Measurements from ENCODE around the gene EREG. TPM values are rescaled to one million over a fixed set of nuclear protein-coding genes. Genes with fewer than 3 reads are reported as not detected.

Gene EREG
- total and polyA plus RNA-seq, 10 of the 15 experiments (the other 5 are each of a cell fraction or from before 2014, with no cell fraction given) = not detected

DNA sequence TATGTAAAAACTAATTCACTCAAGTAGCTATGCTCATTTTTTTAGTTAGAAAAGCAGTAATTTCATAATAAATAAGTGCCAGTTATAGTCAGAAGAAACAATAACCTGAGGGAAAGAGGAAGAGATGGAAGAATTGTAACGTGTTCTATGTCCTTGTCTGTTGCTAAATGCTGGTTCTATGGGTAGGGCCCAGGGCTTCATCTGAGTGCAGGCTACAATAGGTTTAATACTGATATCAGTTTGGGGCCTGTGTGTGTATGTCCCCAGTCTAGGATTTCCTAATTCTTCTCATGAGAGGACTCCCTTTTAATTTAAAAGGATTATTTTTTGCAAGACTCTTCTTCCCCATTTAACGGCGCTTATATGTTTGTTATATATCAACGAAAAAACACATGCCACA is 3.3 kb upstream of the EREG start:
- POLR2A ChIA-PET = no interaction called here
- in situ Hi-C loops (cut with MboI) (no loop called here), intact Hi-C loops (cut with micrococcal nuclease; ENCODE audit: unreplicated experiment) (no loop called here)
- no peak overlapping the region for H2AFZ ChIP-seq (ENCODE audit: control insufficient read depth, low read depth, low read length)
- FAIRE-seq = no peak
- no peaks in the 10 kb centered on the region; the same call in 1 of the 2 replicates for H3K4me1 ChIP-seq (ENCODE audit: control insufficient read depth, insufficient read depth, low read length)
- no peaks in the 10 kb centered on the region for H4K20me1 ChIP-seq (ENCODE audit: control insufficient read depth, insufficient read depth)
- peaks cover 2 to 10% of the 10 kb centered on the region in 2 experiments; a peak in 3 of 4 replicates for H3K27me3 ChIP-seq (replicated peaks in 1 of 2; ENCODE audit: control insufficient read depth in 2 of 2, insufficient read depth in 2 of 2, low read length in 1 of 2)
- H3K79me2 ChIP-seq (ENCODE audit: control insufficient read depth, insufficient read depth, low read length) = no peaks in the 10 kb centered on the region
- BruUV-seq (replicated peaks) = no TSS peak
- RAD21 ChIA-PET (ENCODE audit: unreplicated experiment) = no interaction called here
- H3K4me2 ChIP-seq (ENCODE audit: control insufficient read depth, insufficient read depth) = no peak overlapping the region
- no peak for DNase-seq (ENCODE audit: low read depth, low spot score)
- H3K4me3 ChIP-seq = no peak overlapping the region
- WGBS (ENCODE audit: insufficient coverage, insufficient replicate concordance, low lambda C conversion rate, missing lambda C conversion rate) = 61% methylated on average over 4 of the region's 4 CpGs
- H3K9ac ChIP-seq (ENCODE audit: control insufficient read depth, insufficient read depth, low read length) = no peak overlapping the region
- ATAC-seq = no peak
- H3K9me3 ChIP-seq (replicated peaks; ENCODE audit: control insufficient read depth, insufficient read depth, low read length) = no peaks in the 10 kb centered on the region
- H3K27ac ChIP-seq (ENCODE audit: control insufficient read depth, insufficient read depth) = no peak overlapping the region
- no peaks in the 10 kb centered on the region for H3K36me3 ChIP-seq (ENCODE audit: control insufficient read depth in 2 of 2, insufficient read depth in 2 of 2, low read length in 1 of 2)
- CTCF ChIA-PET = interaction anchor here (0.7 kb wide), 1 partner anchor 167 kb away, joined by 3 read pairs; no protein-coding TSS in a partner anchor
- SMC1A ChIA-PET (ENCODE audit: uncharacterized antibody, unreplicated experiment) = no interaction called here
- no peak for TF ChIP-seq BMI1 (IDR thresholded peaks at IDR 0.05; ENCODE audit: borderline replicate concordance)
- TF ChIP-seq, protein P1, sequence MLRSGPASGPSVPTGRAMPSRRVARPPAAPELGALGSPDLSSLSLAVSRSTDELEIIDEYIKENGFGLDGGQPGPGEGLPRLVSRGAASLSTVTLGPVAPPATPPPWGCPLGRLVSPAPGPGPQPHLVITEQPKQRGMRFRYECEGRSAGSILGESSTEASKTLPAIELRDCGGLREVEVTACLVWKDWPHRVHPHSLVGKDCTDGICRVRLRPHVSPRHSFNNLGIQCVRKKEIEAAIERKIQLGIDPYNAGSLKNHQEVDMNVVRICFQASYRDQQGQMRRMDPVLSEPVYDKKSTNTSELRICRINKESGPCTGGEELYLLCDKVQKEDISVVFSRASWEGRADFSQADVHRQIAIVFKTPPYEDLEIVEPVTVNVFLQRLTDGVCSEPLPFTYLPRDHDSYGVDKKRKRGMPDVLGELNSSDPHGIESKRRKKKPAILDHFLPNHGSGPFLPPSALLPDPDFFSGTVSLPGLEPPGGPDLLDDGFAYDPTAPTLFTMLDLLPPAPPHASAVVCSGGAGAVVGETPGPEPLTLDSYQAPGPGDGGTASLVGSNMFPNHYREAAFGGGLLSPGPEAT (IDR thresholded peaks at IDR 0.05; ENCODE audit: low read depth) = no peak
- TF ChIP-seq FOS (IDR thresholded peaks at IDR 0.05; ENCODE audit: borderline replicate concordance, extremely low read depth, insufficient read length) = no peak
- TF ChIP-seq NBN (IDR thresholded peaks at IDR 0.05) = no peak
- no peak for TF ChIP-seq ZNF687 (IDR thresholded peaks at IDR 0.05)
- no peak for TF ChIP-seq CTCF (IDR thresholded peaks at IDR 0.05 in 2 of 3, conservative IDR thresholded peaks at IDR 0.05 in 1 of 3; ENCODE audit: control insufficient read depth in 2 of 3, extremely low read depth in 1 of 3, insufficient read depth in 1 of 3, low read depth in 3 of 3, low read length in 3 of 3)
- TF ChIP-seq NR2F1 (conservative IDR thresholded peaks at IDR 0.05) = no peak
- no peak for TF ChIP-seq GABPA (IDR thresholded peaks at IDR 0.05; ENCODE audit: low read depth)
- no peak for TF ChIP-seq E4F1 (IDR thresholded peaks at IDR 0.05; ENCODE audit: borderline replicate concordance, partially characterized antibody)
- TF ChIP-seq, protein P2, sequence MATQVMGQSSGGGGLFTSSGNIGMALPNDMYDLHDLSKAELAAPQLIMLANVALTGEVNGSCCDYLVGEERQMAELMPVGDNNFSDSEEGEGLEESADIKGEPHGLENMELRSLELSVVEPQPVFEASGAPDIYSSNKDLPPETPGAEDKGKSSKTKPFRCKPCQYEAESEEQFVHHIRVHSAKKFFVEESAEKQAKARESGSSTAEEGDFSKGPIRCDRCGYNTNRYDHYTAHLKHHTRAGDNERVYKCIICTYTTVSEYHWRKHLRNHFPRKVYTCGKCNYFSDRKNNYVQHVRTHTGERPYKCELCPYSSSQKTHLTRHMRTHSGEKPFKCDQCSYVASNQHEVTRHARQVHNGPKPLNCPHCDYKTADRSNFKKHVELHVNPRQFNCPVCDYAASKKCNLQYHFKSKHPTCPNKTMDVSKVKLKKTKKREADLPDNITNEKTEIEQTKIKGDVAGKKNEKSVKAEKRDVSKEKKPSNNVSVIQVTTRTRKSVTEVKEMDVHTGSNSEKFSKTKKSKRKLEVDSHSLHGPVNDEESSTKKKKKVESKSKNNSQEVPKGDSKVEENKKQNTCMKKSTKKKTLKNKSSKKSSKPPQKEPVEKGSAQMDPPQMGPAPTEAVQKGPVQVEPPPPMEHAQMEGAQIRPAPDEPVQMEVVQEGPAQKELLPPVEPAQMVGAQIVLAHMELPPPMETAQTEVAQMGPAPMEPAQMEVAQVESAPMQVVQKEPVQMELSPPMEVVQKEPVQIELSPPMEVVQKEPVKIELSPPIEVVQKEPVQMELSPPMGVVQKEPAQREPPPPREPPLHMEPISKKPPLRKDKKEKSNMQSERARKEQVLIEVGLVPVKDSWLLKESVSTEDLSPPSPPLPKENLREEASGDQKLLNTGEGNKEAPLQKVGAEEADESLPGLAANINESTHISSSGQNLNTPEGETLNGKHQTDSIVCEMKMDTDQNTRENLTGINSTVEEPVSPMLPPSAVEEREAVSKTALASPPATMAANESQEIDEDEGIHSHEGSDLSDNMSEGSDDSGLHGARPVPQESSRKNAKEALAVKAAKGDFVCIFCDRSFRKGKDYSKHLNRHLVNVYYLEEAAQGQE (IDR thresholded peaks at IDR 0.05; ENCODE audit: low read depth, low read length) = no peak

Measured in GM12878 (cell line).